NB4 (cell line): ENCODE results near the gene TEX19.
"Not testable (repeated sequence)": the region's sequence is repeated elsewhere in the genome, so short reads cannot be mapped to it uniquely, and the experiment has no call there.

ENCODE experiments used
- DNase-seq: peaks from one replicate; pipeline ENCODE4 v3.0.0; 2010; ENCODE audit warnings: low read depth
- H3K4me3 ChIP-seq: one replicate; pipeline ENCODE4 v1.5.1; 2011; ENCODE audit warnings: mild to moderate bottlenecking, low read depth, low read length, moderate library complexity
- CTCF ChIP-seq: IDR thresholded peaks from one replicate; pipeline ENCODE4 v1.5.1; 2012; ENCODE audit warnings: low read depth, low read length
- MAX ChIP-seq: IDR thresholded peaks from 2 replicates; pipeline ENCODE4 v1.6.1; 2011; ENCODE audit warnings: low read depth, low read length
- MYC ChIP-seq: IDR thresholded peaks from 2 replicates; pipeline ENCODE4 v1.6.1; 2011; ENCODE audit warnings: low read depth, low read length
- POLR2A ChIP-seq: IDR thresholded peaks from 2 replicates; pipeline ENCODE4 v1.6.1; 2011; ENCODE audit warnings: mild to moderate bottlenecking; ENCODE audit not compliant: insufficient read length; ENCODE audit errors: extremely low read depth

TEX19 gene

DNA sequence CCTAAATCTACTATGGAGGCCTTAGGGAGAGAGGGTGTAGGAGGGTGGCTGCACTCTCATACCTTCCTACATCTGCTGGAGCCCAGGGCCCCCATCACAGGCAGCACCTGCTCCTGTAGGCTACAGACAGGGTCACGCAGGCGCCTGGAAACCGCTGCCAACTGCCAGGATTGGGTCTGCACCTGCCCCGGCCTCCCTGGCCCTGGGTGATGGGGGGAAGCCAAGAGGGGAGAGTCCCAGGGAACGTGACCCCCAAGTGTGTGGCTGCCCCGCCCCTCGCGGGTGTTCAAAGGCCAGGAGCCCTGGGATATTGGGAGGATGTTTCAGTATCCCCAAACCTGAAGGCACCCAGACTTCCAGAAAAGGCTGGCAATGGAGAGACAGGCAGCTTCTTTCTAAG lies 5.6 kb upstream of the TEX19 start:
- no peak for TF ChIP-seq CTCF
- no peak for DNase-seq
- H3K4me3 ChIP-seq = no peak overlapping the region

- H3K4me3 ChIP-seq = no peak overlapping the region
- no peak for DNase-seq
- no peak for TF ChIP-seq MYC
- TF ChIP-seq POLR2A = no peak
- TF ChIP-seq MAX = no peak
- no peak for TF ChIP-seq CTCF
These were observed 4.2 kb upstream of the TEX19 start for GRCh38 chr17:82354804-82355308.

- TF ChIP-seq MAX (no peak), MYC (no peak), POLR2A (no peak), CTCF (no peak)
These were observed 3.1 kb upstream of the TEX19 start for GRCh38 chr17:82355770-82356427.

GRCh38 chr17:82356845-82357355 lies 2.1 kb upstream of the TEX19 start:
- no peak overlapping the region for H3K4me3 ChIP-seq
- TF ChIP-seq POLR2A = no peak
- DNase-seq = no peak

More at GRCh38 chr17:82355770-82356427, 3.1 kb upstream of the TEX19 start:
- H3K4me3 ChIP-seq = no peak overlapping the region
- DNase-seq = no peak

- TF ChIP-seq MAX (no peak), CTCF (no peak), MYC (no peak)
- no peak for DNase-seq
- no peak overlapping the region for H3K4me3 ChIP-seq
These were observed 1.7 kb upstream of the TEX19 start for GRCh38 chr17:82357394-82357793.

DNA sequence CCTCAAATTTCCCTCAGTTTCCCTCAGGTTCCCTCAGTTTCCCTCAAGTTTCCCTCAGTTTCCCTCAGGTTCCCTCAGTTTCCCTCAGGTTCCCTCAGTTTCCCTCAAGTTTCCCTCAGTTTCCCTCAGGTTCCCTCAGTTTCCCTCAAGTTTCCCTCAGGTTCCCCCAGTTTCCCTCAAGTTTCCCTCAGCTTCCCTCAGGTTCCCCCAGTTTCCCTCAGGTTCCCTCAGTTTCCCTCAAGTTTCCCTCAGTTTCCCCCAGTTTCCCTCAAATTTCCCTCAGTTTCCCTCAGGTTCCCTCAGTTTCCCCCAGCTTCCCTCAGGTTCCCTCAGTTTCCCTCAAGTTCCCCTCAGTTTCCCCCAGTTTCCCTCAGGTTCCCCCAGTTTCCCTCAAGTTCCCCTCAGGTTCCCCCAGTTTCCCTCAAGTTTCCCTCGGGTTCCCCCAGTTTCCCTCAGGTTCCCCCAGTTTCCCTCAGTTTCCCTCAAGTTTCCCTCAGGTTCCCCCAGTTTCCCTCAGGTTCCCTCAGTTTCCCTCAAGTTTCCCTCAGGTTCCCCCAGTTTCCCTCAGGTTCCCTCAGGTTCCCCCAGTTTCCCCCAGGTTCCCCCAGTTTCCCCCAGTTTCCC lies 516 bp downstream of the TEX19 start:
- not testable (repeated sequence) for DNase-seq, H3K4me3 ChIP-seq

DNA sequence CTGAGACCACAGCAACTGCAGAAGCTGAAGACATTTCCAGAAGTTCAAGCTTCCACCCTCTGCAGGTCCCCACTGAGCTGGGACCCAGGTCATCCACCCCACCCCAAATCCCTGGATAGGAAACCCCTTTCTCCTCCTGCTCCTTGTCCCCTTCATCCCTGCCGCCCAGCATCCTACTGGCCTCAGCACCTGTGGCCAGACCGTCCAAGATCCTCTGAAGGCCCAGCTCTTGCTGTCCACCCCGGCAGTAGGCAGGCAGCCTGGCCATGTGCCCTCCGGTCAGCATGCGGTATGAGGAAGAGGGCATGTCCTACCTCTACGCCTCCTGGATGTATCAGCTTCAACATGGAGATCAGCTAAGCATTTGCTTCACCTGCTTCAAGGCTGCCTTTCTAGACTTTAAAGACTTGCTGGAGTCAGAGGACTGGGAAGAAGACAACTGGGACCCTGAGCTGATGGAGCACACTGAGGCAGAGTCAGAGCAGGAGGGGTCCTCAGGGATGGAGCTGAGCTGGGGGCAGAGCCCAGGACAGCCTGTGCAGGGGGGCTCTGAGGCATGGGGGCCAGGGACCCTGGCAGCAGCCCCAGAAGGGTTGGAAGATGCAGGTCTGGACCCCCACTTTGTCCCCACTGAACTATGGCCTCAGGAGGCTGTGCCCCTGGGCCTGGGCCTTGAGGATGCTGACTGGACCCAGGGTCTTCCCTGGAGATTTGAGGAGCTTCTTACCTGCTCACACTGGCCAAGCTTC lies 3.0 kb downstream of the TEX19 start:
- no peak for DNase-seq
- H3K4me3 ChIP-seq = no peak overlapping the region
- TF ChIP-seq POLR2A (no peak), CTCF (no peak), MYC (no peak), MAX (no peak)
